HuH-7 (cell line): ENCODE data around the gene DCTN5.
"Not testable (repeated sequence)": the region's sequence is repeated elsewhere in the genome, so short reads cannot be mapped to it uniquely, and the experiment has no call there.

ENCODE experiments used
- DNase-seq: peaks from one replicate; pipeline ENCODE4 v3.0.0; 2011; ENCODE audit warnings: low spot score

DCTN5 gene

DNA sequence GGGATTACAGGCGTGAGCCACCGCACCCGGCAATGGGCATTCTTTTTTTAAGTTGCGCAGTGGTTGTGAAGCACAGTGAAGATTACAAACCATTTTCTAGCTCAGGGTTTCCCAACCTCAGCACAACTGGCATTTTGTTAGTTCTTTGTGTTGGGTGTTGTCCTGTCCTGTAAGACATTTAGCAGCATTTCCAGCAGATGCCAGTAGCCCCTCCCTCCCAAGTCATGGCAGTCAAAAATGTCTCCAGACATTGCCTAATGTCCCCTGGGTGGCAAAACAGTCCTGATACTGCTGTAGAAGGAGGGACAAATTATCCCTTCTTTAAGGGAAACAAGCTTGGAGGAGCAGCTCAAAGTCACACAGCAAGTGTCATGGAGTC, 53.0 kb downstream of the DCTN5 start:
- DNase-seq: no peak

DNA sequence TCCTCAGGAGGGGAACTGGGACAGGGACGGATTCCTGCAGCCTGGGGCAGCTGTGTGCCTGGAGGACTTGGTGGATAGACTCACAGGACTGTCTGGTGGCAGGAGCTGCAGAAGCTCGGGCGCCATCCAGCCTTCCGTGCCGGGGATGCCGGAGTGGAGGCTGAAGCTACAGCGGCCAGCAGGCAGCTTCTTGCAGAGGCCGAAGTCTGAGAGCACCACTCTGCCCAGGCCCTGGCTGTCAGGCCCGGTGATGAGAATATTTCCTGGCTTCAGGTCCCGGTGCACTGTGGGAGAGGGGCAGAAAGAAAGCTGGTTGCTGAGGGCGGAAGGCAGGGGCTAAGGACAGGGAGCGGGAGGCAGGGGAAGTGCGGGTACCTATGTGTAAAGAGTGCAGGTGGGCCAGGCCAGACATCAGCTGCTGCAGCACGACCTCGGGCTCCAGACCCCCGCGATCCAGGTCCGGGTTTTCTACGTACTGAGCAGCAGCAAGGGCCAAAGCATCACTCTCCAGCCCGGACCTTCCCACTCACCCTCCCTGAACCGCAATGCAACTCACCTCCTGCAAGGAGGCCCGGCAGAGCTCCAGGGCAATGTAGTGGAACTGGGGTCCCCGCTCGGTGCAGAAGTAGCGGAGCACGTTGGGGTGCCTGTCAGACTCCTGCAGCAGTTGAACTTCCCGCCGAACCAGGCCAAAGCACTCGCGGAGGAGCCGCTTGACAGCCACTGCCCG, 53.5 kb downstream of the DCTN5 start:
- no peak for DNase-seq

DNA sequence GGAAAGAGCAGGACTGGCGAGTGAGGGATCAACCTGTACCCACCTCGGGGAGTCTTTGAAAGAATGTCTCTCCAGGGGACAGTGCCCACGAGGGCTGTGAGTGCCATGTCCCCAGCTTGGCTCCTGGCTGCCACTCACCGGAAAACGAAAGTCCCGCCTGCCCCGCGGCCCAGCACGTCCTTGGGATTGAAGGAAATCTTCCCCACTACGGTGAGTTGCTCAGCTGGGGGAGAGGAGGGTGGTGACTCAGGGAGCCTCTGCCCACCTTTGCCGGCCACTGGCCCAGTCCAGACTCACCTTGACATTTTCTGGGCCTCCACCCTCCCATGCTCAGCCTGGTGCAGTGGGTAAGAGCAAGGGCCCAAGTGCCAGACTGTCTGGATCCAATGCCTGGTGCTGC, 54.5 kb downstream of the DCTN5 start:
- no peak for DNase-seq

DNA sequence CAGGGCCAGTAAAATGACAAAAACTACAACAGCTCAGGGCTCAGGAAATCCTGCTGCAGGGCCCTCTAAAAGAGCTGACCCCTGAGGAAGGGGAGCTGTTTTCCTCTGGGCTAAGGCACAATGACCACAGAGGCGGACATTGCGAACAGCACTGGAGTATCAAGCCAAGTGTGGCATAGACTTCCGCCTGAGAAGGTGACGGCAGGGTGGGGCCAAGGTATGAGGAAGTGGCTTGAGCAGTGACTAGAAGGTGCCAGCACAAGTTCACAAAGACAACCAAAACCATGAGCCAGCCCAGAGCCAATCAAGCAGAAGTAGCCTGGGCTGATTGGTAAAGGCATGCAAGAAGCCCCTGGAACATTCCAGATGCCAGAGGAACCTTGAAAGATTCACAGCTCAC, 57.8 kb downstream of the DCTN5 start:
- no peak for DNase-seq

DNA sequence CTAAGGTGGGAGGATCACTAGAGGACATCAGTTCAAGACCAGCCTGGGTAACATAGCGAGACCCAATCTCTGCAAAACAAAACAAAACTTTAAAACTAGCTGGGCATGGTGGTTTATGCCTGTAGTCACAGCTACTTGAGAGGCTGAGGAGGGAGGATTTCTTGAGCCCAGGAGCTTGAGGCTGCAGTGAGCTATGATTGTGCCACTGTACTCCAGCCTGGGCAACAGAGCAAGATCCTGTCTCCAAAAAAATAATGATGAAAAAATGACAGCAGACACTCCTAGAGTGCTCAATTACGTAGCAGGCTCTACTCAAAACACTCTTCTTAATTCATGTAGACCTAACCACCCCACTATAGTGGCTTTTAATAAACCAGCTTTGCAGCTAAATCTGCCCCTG, 58.8 kb downstream of the DCTN5 start:
- no peak for DNase-seq

DNA sequence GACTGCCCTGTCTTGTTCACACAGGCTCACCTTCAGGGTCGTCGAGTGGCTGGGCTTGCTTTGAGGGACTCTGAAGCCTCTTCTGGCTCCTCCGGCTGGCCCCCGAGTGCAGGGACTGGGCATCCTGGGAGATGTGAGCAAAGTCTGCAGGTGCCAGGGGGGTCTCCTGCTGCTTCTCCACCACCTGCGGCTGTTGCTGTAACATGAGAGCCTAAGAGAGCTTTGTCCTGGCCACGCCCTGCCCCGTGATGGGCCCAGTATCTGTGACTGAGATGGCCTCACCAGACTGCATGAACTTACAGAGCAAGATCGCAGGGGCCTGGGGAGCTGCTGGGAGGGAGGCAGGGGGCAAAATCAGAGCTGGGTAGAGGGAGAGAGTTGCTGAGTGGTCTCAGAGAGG, 59.2 kb downstream of the DCTN5 start:
- DNase-seq: no peak

DNA sequence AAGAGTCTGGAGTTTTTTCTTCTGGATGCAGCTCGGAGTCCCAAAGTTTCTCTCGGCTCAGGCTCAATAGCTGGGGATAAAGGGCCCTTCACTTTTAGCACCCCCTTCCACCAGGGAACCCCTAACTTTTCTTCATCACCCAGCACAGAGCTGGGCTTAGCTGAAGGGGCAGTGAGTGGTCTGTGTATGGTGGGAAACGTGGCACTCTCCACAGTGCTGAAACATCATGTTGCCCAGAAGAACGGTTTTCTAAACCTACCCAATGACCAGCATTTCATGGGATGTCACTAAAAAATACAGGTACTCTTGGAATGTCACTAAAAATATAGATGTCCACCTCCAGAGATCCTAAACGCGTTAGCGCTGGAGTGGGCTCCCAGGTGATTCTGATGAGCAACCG, 59.8 kb downstream of the DCTN5 start:
- no peak for DNase-seq

DNA sequence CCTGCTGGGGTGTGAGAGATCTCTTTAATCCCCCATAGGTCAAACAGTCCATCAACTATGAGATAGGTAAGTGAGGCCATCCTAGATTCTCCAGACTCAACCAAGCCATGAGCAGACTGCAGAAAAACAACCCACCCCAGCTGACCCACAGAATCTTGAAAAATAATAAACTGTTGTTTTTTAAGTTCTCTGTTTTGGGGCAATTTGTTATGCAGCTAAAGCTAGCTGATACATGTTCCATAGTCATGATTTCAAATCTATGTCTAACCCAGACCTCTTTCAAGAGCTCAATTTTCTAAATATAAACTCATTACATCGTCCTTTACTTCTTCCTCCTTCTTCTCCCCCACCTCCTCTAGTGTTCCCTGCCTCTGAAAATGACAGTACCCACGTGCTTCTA, 61.7 kb downstream of the DCTN5 start:
- no peak for DNase-seq

DNA sequence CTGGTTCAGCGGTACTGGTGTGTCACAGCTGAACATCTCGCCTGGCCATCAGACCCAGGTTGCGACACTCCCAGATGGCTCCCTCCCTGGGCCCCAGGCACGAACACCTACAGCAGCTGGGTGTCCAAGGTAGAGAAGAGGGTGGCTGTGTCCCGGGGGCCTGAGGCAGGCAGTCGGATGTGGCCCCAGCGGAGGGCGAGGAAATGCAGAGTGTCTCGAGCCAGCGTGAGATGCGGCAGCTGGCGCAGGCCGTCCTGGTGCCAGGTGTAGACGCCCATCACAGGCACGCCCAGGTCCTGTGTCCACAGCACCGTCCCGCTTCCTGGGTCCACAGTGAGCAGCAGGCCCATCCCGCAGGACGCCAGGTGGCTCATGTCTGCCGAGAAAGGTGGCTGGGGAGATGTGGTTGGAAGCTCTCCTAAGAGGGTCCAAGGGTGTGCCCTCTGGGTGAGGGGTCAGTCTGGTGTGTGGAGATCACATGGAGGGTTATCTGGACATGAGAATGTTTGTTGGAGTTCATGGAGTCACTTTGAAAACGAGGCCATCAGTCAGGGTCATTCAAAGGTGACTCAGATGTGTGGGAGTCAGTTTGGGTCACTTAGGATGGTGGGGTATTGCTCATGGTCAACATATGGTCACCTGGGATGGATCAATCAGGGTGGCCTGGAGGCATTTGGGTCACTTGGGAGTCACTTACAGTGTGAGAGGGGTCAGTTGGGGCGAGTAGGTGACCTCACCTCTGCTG, 63.7 kb downstream of the DCTN5 start:
- no peak for DNase-seq

DNA sequence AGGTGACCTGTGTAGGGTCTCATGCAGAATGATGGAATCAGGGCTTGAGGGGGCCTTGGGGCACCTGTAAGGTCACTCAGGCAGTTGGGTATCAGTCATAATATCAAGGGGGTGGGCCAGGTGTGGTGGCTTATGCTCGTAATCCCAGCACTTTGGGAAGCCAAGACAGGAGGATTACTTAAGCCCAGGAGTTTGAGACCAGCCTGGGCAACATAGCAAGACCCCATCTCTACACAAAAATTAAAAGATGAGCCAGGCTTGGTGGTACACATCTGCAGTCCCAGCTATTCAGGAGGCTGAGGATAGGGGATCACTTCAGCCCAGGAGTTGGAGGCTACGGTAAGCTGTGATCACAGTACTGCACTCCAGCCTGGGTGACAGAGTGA, 64.2 kb downstream of the DCTN5 start:
- no peak for DNase-seq

DNA sequence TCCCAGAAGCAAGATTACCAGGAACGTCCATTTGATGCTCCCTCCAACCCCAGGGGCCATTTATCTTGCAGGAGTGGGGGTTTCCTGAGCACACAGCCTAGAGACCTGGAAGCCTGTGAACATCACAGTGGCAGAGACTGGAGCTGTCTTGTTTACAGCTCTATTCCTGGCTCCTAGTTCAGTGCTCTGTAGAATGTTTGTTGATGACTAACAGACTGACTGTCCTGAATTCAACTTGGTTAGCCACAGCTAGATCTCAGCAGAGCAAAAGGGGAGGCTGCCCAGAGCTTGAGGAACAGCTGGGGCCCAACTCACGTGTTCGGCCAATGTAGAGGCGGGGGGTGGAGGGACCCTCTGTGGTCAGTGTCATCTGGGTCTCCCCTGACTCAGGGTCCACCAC, 65.2 kb downstream of the DCTN5 start:
- DNase-seq: no peak

DNA sequence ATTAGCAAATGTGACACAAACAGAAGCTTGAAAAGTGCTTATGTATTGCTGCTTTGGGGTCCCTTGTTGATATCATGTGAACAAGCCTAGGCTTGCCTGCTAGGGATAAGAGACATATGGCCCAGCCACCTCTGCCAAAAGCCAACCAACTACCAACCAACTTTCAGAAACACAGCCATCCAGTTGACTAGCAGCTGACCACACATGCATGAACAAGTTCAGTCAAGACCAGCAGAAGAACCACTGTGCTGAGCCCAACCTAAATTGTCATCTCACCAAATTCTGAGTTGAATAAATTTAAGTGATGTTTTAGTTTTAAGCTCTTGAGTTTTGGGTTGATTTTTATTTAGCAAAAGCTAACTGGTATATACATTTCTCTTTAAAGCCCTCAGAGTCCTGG, 68.3 kb downstream of the DCTN5 start:
- DNase-seq: no peak

DNA sequence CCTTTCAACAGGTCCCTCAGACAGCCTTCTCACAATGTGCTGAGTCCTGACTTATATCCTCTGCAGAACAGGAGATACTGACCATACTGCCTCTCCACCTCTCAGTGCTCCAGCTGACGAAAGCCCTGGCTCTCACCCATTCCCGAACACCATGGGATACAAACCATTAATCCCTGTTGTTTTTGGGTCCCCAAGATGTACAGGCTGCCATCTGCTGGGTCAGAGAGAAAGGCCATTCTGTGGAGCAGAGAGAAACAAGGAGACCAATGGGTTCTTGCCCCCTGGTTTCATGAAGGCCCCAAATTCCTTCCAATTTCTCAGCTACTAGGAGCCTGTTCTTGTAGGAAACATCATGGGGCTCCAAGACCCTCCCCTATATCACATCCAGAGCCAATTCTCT, 68.7 kb downstream of the DCTN5 start:
- no peak for DNase-seq

DNA sequence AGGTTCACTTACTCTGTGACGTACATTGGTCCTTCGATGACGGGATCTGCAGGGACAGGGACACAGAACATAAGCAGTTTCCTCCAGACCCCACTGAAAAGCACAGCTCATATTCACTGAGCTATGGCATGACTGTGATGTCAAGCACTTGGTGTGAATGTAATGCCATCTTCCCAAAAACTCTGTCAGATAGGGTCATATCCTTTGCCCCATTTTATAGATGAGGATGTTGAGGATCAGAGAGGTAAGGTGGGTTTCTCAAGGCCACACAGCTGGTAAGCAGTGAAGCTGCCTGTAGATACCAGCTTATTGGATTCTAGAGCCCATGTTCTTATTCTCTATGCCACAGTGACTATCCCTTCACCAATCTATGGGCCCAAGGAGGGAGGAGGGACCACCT, 69.2 kb downstream of the DCTN5 start:
- no peak for DNase-seq

DNA sequence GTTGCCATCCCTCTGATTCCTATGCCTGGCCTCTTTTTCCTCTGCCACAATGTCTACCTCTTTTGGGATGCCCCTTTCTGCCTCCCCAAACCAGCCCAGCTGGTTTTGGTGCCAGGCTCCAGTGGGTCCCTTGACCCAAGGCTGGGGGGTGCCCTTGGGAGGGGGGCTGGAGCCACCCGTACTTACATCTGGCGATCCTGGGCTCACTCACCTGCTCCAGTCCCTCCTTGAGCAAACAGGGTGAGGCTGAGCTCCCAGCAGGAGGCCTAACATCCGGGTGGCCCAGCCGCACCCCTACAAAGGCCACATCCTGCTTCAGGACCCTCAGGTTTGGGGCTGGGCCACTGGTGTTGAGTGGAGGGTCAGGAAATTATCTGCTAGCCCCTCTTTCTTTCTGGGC, 70.5 kb downstream of the DCTN5 start:
- no peak for DNase-seq

DNA sequence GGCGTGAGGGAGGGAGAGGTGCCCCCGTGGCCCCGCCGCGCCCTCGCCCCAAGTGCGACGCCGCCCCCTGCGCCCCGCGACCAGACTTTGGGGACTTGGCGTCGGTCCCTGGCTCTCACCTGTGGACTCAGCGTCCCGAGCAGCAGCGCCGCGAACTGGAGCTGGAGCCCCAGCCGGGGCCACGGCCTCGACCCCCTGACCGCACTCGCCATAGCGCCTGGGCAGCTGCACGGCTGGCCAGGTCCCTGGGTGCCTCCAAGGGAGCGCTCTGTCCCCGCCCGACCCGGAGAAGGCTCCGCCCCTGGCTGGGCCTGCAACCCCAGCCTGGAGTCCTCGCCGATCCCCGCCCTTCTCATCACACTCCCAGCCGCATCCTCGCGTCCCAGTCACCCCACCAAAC, 71.7 kb downstream of the DCTN5 start, which contains the start of gene ERN2:
ERN2 (minus strand) TSS at position 247 of the 400 bp plus-strand sequence; CDS start at position 212, 35 bp downstream.
- no peak for DNase-seq

DNA sequence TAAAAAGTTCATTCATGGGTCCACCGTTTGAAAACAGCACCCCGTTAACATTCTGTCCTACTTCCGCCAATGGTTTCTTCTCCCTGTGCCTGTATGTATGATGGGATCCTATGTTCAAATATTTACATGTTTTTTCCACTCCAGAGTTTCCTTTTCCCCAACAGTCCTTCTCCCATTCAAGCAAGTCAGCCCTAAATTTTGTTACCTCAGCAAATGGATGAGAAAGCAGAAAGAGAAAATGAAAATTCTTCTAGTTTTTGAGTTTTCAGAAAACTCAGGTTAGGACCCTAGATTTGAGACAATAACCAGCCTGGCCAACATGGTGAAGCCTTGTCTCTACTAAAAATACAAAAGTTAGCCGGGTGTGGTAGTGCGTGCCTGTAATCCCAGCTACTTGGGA, 75.2 kb downstream of the DCTN5 start:
- no peak for DNase-seq

DNA sequence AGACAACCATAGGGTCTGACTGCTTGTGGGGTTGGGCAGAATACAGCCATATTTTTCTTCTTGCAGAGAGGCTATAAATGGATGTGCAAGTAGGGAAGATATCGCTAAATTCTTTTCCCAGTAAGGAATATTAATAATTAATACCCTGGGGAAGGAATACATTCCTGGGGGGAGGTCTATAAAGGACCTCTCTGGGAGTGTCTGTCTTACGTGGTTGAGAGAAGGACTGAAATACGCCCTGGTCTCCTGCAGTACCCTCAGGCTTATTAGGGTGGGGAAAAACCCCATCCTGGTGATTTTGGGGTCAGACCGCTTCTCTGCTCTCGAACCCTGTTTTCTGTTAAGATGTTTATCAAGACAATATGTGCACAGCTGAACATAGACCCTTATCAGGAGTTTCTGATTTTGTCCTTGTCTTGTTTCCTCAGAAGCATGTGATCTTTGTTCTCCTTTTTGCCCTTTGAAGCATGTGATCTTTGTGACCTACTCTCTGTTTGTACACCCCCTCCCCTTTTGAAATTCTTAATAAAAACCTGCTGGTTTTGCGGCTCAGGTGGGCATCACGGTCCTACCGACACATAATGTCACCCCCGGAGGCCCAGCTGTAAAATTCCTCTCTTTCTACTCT, 81.5 kb downstream of the DCTN5 start:
- not testable (repeated sequence) for DNase-seq

DNA sequence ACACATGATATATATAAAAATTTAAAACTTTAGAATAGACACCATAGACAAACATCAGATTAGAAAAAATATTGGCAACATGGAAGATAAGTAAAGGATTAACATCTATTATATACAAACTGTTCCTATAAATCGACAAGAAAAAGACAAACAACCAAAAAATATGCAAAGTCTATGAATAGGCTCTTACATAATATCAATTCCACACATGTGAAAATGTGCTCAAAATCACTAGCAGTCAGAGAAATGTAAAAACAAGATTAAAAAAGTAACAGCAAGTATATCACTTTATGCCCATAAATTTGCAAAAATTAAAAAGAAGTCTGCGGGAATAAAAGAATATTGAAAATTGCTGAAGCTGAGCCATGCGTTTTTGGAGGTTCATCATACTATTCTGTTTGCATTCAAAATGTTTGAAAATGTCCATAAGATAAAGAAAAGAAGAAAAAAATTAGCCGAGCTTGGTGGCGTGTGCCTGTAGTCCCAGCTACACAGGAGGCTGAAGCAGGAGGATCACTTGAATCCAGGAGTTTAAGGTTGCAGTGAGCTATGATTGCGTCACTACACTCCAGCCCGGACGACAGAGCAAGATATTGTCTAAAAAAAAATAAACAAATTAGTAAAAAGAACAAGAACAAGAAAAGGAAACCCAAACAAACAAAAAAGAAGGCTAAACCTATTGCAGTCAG, 83.0 kb downstream of the DCTN5 start:
- DNase-seq: no peak

DNA sequence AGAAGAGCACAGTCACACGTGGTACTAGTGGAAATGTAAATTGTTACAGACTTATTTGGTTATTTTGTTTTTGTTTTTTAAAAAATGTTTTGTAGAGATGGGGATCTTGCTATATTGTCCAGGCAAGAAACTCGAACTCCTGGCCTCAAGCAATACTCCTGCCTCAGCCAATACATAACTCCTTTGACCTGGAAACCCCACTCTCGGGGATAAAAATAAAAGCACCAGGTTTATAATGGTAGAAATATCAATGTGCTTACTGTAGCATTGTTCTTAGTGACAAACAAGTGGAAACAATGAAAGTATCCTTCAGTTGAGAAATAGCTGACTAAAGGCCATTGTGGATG, 83.5 kb downstream of the DCTN5 start:
- no peak for DNase-seq

DNA sequence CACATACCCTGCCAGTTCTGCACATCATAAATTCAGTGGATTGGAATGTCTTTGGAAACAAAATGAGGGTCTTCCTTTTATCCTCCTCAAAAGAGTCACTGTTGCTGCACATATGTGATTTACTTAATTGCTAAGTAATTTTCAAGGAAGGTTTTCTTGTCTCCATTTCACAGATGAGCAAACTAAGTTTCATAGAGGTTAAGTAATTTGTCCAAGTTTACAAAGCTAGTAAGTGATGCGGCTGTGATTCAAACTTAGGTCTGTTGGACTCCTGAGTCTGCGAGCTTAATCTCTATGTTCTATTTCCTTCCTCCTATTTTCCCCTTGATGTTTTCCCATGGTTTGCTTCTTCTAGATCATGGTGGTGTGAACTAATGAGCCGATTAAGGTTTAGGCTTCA, 85.4 kb downstream of the DCTN5 start:
- DNase-seq: no peak
